HG02943 (cell line): ENCODE data around the gene CYFIP2.
A peak's percentile ranks its signal among the peaks of the same experiment; 100 is the strongest.

Source experiments
- ATAC-seq: cut with Tn5 transposase; IDR thresholded peaks from one replicate; pipeline ENCODE4 v1.9.1; 2021; ENCODE audit warnings: mild to moderate bottlenecking, low read depth, moderate library complexity; ENCODE audit not compliant: unreplicated experiment

CYFIP2 gene

DNA sequence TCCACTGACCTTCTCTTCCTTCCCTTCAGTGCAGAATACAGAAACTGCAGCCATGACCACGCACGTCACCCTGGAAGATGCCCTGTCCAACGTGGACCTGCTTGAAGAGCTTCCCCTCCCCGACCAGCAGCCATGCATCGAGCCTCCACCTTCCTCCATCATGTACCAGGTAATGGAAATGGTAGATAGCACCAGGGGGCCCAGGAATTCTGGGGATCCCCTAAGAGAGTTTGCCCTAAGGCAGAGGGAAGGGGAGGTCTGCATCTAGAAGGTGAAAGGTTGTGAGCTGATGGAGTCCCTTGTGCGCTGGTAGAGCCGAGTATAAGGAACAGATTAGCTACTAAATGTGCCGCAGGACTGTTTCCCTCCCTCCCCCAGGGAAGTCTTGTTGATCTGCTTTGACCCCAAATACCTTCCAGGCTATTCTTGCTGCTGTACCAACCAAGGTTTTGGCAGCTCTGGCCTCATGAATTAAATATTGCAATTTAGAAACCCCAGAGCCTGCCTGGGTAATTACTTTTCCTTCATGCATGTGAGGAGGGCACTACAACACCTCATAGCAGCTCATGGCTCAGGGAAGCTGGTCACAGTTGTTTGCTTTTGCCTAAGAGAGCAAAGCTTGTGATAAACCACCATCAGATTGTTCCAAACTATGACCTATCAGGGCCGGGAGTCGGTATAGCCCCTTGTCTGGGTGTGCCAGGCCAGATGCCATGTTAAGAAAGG is 19.6 kb downstream of the CYFIP2 start:
- ATAC-seq, result no peak

DNA sequence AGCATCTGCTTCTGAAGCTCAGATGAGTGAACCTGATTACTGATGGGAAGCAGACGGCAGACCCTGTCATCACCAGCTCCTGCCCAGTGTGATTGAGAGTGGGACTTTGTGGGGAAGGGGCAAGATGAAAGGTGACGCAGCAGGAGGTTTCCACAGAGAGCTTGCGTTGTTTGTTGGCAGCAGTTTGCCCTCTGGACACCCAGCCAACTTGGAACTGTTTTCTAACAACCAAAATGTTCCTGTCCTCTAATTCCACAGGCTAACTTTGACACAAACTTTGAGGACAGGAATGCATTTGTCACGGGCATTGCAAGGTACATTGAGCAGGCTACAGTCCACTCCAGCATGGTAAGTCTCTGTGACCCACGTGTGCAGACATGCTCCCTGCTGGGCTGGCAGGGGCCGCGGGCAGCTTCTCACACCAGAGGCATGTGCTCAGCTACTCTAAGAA is 20.9 kb downstream of the CYFIP2 start:
- ATAC-seq, result no peak

DNA sequence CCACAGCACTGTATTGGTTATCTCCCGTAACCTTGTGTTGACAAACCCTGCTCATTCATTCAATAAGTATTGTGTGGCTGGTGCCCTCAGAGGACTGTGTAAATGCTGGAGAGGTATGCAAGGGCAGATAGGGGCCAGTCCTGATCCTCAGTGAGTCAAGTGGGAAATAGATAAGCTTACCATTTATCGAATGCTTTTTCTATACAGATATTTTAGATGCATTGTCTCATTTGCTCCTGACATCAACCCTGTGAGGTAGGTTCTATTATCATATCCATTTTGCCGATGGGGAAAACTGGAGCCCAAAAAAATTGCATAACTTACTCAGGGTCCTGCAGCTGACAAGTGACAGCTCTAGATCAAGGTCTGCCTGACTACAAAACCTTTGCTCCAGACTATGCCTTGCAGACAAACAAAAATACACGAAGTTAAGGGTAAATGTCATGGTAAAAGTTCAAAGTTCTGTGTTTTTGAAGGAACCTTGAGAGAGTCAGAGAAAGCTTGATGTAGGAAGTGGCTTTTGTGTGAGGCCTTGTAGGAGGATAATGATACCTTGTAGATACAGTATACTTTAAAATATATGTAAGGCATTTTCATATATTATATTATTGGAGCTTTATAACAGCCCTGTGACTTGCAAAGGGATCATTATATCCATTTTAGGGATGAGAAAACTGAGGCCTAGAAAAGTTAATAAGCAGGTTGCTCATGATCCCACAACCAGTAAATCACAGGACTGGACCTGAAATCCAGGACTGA is 22.7 kb downstream of the CYFIP2 start:
- no peak for ATAC-seq

DNA sequence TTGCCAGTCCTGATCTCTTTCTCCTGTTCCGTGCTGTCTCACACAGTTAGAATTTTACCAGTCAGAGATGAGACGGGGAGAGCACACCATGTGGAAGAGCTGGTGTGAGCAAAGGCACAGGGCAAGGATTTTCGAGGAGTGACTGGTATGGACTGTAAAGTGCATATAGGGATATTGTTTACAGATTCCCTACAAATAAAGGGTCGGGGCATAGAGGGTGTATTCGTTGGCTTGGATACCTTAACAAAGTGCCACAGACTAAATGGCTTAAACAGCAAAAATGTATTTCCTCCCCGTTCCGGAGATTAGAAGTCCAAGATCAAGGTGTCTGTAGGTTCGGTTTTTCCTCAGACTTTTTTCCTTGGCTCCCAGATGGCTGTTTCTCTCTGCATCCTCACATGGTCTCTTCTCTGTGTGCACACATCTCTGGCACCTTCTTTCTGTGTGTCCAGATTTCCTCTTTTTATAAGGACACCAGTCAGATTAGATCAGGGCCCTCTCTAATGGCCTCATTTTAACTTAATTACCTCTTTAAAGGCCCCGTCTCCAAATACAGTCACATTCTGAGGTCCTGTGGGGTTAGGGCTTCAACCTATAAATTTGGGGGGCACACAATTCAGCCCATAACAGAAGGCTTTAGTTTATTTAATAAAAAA is 23.4 kb downstream of the CYFIP2 start:
- no peak for ATAC-seq

DNA sequence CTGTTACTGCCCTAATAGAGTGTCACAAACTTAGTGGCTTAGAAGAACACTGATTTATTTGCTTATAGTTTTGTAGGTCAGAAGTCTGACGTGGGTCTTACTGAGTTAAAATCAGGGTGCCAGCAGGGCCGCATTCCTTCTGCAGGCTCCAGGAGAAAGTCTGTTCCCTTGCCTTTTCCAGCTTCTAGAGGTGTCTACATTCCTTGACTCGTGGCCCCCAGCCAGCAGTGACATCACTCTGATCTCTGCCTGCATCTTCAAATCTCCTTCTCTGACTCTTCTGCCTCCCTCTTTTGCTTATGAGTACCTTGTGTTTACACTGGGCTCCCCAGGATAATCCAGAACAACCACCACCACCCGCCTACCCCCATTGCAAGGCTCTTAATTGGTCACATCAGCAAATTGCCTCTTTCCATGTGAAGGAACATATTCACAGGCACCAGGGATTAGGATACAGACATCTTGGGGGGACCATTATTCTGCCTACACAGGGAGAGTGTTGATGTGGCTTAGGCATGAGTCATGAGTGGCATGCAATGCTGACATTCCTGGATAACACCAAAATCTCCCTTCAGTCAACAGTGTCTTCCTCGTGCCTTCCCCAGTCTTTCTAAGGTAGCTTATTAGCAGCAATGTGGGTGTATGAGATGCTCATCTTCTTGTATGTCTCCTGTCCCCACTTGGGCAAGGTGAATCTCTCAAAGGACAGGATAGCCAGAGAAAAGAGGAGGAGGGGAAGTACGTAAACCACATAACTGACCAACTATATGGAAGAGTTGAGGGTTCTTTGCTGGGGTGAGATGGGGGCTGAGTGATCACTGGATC is 24.4 kb downstream of the CYFIP2 start:
- no peak for ATAC-seq

DNA sequence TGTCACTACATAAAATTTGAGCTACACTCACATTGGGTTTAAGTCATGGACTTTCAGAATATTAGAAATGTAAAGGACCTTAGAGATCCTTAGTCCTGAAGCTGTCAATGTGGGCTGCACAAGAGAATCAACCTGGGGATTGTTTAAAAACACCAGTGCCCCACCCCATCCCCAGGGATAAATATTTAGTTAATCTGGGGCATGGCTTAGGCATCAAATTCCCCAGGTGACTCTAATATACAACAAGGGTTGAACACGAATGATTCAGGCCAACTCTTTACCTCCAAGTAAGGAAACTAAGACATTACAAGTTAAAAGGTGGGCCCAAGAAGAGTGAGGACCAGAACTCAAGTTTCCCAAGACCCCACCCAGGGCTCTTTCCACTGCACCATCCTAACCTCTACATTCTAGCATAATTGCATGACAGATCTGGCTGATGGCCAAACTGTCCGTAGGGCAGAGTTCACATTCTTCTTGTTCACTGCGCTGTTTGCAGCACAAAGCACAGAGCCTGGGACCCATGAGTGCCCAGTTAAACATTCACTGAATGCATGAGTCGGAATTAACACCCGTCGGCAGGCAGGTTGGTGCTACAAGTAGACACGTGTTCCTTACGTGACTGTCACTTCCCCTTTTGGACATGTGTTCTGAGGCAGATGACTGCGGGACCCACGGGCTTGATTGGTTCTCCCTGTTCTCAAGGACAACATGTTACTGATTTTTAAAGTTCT is 25.2 kb downstream of the CYFIP2 start:
- ATAC-seq, result peak; percentile 85

DNA sequence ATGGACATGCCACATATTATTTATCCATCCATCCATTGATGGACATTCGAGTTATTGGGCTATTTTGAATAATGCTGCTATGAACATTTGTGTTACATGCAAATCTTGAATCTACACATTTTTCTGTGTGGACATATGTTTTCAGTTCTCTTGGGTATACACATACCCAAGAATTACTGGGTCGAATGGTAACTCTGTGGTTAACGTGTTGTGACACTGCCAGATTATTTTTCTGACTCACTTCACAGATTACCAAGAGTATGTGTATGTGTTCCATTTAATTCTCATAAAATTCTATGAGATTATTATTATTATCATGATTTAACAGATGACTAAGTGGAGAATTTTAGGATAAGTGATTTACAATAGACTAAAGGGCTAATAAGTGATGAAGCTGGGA is 26.7 kb downstream of the CYFIP2 start:
- ATAC-seq, result no peak

DNA sequence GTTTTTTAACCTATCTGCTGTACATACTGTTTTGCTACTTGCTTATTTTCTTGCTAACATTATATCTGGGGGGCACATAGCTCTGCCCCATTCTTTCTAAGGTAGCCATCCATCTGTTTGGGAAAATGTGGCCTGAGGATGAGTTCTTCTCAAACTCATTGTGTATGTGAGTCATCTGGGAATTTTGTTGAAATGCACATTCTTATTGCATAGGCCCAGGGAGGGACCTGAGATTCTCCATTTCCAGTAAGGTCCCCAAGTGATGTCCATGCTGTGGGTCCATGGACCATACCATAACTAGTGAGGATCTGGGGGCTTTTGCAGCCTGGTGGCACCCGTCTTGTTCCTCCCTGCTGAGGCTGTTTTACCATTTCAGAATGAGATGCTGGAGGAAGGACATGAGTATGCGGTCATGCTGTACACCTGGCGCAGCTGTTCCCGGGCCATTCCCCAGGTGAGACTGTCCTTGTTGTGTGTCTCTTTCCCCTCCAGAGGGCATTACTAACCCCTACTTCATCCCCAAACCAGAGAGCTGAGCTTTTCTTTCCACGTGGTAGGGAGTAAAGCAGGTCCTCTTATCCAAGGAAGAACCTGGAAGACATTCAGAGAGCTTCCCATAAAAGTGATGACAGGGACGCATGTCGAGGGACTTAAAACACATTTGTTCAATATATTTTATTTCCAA is 28.6 kb downstream of the CYFIP2 start:
- no peak for ATAC-seq

DNA sequence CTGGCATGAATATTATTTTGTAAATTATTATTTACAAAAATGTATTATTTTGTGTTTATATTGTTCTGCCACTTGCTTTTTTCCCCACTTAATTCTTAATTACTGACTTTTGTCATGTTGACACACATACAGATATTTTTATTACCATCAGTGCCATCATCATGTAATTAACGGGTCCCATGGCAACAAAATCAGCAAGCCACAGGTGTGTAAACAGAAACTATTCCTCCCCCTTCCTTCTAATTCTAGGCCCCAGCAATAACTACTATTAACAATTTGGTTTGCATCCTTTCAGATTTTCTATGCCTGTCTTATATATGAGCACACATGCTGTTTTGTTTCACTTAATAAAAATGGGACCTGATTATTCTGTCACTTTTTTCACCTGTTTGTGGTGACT is 29.3 kb downstream of the CYFIP2 start:
- ATAC-seq, result no peak

DNA sequence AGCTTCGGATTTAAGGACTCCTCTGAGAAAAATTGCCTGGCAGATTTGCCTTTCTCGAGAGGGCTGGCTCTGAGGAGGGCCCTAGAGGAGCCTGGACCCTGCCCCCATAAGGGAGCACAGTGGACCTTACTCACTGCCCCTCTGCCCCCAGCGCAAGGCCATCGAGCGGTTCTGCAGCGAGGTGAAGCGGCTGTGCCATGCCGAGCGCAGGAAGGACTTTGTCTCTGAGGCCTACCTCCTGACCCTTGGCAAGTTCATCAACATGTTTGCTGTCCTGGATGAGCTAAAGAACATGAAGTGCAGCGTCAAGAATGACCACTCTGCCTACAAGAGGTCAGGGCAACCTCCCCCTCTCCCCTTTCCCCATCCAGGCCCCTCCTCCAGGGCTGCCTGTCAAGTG is 34.6 kb downstream of the CYFIP2 start:
- ATAC-seq, result no peak

DNA sequence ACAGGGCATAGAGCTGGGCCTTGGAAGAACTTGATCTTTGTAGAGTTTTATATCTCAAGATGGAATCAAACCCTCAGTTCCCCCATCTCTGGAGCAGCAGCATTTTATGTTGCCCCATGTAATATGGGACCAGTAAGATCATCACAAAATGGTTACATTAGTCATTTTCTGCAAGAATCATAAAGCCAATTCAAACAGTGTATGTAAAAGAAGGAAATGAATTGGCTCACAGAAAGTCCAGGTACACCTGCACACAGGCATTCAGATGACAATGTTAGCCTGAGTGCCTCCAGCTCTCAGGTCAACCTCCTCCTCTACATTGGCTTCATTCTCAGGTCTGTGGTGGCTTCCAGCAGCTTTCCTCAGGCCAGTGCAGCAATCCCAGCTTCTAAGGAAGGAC is 35.1 kb downstream of the CYFIP2 start:
- ATAC-seq, result no peak

DNA sequence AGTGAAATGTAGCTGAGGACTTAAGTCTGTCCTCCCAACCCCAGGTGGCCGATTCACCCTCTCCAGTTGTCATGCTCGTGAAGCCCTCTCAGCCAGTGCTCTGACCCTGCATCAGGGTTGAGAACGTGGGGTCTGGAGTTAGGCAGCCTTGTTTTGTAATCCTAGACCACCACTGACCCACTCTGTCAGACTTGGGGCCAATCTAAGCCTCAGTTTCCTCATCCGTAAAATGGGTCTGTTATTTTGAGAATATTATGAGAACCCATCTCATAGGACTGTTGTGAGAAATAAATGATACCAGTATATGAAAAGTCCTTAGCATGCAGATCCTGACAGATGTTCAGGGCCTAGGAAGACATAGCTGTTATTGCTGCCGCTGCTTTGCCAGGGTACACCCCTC is 37.1 kb downstream of the CYFIP2 start:
- no peak for ATAC-seq

DNA sequence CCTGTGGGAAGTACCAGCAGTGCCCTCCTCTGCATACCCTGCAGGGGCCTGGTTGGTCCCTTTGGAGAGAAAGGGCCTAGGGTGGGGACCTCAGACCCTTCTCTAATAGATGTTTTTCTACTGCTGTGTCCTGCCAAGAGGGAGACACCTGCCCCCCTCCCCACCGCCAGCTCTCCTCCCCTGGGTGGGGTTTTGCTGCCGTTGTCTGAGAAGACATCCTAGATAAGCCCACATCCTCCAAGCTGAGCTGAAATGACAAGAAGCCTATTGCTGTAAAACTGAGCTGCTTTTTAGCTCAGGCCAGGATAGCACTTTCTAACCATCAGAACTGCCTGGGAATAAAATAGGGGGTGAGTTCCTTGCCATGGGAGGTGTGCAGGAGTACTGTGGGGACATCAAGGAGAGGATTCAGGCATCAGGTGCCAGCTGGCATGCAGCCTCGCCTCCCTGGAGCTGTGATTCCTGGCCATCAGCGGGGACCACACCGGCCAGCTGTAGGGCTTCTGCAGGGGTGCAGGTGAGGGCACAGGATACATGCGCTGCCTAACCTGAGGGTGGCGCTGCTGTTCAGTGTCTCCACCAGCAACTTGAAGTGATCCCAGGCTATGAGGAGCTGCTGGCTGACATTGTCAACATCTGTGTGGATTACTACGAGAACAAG is 37.9 kb downstream of the CYFIP2 start:
- ATAC-seq, result no peak

DNA sequence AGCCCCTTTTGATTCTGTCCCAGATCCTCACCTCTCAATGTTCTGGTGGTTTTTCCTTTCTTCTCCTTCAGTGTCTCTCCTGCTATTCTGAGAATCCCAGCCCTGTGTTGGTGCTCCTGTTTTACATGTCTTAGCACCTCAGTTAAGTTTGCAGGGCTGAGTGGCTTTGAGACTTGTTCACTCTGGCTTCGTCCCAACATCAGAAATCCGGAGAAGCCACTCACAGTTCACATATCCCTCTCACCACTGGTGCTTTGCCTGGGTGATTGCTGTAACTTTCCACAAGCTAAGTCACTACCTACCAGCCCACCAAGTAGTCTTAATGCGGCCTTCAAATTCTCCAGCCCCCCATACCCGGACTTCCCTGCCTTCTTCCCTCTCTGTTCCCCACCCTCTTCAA is 40.2 kb downstream of the CYFIP2 start:
- ATAC-seq, result no peak

DNA sequence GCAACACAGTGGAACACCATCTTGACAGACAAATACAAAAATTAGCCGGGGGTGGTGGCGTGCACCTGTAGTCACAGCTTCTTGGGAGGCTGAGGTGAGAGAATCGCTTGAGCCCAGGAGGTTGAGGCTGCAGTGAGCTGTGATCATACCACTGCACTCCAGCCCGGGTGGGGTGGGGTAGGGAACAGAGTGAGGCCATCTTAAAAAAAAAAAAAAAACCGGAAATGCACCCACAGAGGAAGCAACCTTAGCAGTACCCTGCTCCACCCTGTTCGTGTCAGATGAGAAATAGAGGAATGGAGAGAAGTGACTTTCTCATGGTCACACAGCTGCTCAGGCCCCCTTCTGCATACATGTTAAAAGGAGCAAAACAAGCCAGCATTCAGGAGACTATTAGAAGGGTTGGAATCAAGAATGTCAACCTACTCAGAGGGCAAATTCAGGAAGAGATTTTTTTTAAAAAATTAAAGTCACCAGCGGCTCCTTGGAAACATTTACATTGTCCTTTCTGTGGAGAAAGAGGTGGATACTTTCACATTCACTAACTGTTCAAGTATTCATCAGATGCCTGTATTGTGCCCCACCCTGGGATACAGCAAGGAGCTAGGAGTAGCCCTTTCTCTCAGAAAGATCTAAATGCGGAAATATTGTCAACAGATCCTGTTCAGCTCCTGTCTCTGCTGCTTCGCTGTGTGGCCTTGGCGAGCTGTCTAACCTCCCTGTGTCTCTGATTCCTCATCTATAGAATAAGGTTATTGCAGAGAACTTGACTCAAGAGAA is 41.0 kb downstream of the CYFIP2 start:
- ATAC-seq, result no peak

DNA sequence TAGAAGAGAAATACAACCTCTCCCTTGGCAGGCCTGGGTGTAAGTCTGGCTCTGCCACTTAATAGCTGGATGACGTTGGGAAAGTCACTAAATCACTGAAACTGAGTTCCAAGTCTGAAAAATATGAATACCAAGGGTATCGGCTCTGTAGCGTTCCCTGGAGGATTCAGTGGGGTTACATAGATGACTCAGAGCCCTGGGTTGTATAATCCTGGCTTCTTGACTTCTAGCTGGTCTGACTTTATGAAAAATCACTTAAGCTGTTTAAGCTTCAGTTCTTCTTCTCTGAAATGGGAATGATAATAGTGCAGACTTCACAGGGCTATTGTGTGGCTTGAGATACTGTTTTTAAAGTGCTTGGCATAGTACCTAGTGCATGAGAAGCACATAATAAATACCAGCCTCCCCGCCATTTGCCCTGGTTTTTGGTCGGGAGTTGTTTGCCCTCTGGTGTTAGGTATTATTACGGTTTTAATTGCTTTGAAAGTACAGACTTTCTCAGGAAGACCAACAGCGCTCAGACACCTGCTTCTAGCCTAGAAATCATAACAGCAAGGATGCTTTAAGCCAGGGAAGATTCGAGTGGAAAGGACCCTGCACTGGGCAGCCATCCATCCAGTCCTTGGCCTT is 43.0 kb downstream of the CYFIP2 start:
- ATAC-seq, result no peak

DNA sequence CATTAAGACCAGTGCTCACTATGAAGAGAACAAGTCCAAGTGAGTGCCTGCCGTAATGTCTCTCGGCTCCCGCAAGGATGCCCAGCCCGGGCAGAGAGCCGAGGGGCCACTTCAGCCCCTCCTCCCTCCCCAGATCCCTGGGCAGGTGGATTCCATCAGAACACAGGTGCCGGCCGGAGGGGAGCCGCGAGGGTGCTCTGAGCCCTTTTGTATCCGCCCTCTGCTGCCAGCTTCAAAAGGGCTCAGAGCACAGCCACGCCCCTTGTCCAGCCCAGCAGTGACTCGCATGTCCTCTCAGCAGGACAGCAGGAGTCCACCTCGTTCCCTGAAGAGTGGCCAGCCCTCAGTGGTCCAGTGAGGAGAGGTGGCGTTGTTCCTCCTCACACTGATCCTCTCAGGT is 43.9 kb downstream of the CYFIP2 start:
- no peak for ATAC-seq

DNA sequence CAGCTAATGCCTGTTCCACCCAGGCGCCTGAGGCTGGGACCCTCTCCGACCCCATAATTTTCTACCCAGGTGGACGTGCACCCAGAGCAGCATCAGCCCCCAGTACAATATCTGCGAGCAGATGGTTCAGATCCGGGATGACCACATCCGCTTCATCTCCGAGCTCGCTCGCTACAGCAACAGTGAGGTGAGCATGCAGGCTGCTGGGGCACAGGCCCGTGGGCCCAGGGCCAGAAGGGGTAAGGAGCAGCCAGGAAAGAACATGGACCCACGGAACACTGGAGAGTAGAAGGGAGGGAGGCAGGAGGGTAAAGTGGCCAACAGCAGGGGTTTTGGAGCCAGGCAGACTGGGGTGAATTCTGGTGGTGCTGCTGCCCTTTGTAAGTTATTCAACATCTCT is 45.7 kb downstream of the CYFIP2 start:
- no peak for ATAC-seq
